Activated CD8-positive, alpha-beta memory T cell treated with anti-CD3 and anti-CD28 coated beads for 36 hours (primary cell): ENCODE data around the gene GNB5. TPM values are rescaled to one million over a fixed set of nuclear protein-coding genes. Genes with fewer than 3 reads are reported as not detected.

Experiments
- total RNA-seq, 2 experiments: library from RNA; stranded (reverse); gene quantifications; one replicate each; pipeline ENCODE4 v1.2.3, GENCODE V29; 2021

Gene GNB5
- total RNA-seq, 2 experiments from 2014 or later: 15.6 to 17.5 TPM

Other genes with a start within 250 kb of the GNB5 start
- 10 to 100 TPM; 35.2 to 35.4 TPM for gene LEO1, start 219.6 kb downstream of the GNB5 start, total RNA-seq
- 10 to 100 TPM; 90.4 to 92.9 TPM for gene MAPK6, start 172.2 kb downstream of the GNB5 start, total RNA-seq
- gene BCL2L10, start 78.6 kb downstream of the GNB5 start, total RNA-seq: under 1 TPM in 1 of 2 experiments, not detected in 1; 0.19 TPM
- under 1 TPM; 0.17 to 0.23 TPM for gene MYO5C, start 104.4 kb upstream of the GNB5 start, total RNA-seq